AG09309 (cell line): Measurements from ENCODE around the gene LRRIQ1.

Experiments used
- DNase-seq: peaks from one replicate; pipeline ENCODE4 v3.0.0-alpha.2; 2010; ENCODE audit warnings: low read depth
- H3K4me3 ChIP-seq: 2 replicates; pipeline ENCODE4 v1.5.1; 2011; ENCODE audit warnings: mild to moderate bottlenecking, low read depth, low read length, moderate library complexity; ENCODE audit not compliant: control insufficient read depth
- TF ChIP-seq, protein P1 (sequence below): IDR thresholded peaks from 2 replicates; pipeline ENCODE4 v1.5.1; 2011; ENCODE audit warnings: mild to moderate bottlenecking, low read depth, low read length, inconsistent platforms; ENCODE audit not compliant: insufficient read depth, control insufficient read depth; ENCODE audit errors: missing control alignments

Gene LRRIQ1

DNA sequence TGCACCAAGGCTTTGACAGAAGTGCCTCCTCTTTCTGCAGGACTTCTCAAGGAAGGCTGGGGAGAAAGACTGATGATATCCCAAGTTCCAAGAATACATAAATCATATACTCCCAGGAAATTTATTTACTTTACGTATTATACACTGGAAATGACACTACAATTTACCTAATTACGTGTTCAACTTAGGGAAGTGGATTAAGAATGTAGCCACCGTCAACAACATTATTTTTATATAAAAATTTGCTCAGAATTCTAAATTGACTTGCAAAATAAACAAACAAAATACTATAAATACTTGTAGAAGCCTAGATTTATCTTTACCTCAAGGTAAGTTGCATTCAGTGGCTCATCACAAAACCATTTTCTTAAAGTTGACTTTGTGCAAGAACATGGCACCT, 19.0 kb upstream of the LRRIQ1 start:
- TF ChIP-seq, protein P1, sequence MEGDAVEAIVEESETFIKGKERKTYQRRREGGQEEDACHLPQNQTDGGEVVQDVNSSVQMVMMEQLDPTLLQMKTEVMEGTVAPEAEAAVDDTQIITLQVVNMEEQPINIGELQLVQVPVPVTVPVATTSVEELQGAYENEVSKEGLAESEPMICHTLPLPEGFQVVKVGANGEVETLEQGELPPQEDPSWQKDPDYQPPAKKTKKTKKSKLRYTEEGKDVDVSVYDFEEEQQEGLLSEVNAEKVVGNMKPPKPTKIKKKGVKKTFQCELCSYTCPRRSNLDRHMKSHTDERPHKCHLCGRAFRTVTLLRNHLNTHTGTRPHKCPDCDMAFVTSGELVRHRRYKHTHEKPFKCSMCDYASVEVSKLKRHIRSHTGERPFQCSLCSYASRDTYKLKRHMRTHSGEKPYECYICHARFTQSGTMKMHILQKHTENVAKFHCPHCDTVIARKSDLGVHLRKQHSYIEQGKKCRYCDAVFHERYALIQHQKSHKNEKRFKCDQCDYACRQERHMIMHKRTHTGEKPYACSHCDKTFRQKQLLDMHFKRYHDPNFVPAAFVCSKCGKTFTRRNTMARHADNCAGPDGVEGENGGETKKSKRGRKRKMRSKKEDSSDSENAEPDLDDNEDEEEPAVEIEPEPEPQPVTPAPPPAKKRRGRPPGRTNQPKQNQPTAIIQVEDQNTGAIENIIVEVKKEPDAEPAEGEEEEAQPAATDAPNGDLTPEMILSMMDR: no peak
- DNase-seq: no peak
- no peak overlapping the region for H3K4me3 ChIP-seq

DNA sequence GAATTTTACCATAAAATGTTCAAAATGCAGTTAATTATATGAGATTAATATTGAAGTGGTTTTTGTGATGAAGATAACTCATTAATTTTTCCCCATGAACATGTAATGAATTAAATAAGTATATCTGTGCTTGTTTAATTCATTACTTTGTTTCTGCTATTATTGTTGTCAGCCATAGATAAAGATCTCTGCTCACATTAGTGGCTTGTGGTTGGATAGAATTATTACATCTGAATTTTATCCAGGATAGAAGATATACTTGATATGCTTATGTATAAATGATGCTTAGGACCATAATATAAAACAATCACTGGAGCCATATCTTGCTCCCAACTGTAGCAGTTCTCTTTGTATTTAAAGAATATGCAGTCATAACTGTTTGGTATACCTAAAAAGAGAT, 18.5 kb upstream of the LRRIQ1 start:
- no peak for DNase-seq

DNA sequence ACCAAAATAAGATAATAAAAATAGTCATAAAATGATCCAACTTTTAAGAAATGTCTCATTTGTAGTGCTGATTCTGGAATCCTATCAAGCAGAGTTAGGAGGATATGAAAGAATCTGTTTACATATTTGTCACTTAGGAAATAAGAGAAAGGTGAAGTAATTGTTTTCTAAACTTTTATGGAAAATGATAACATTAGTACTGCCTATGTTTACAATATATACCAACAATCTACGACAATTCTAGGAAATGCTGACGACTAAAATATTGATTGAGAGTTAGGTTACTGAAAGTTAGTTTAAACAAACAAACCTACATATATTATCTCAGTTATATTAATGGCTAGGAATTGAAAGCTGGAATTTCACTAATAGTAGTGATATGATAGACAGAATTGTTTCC, 18.1 kb upstream of the LRRIQ1 start:
- TF ChIP-seq, protein P1: no peak
- DNase-seq: no peak

More for the DNA sequence above, 18.5 kb upstream of the LRRIQ1 start:
- H3K4me3 ChIP-seq: no peak overlapping the region
- TF ChIP-seq, protein P1: no peak

DNA sequence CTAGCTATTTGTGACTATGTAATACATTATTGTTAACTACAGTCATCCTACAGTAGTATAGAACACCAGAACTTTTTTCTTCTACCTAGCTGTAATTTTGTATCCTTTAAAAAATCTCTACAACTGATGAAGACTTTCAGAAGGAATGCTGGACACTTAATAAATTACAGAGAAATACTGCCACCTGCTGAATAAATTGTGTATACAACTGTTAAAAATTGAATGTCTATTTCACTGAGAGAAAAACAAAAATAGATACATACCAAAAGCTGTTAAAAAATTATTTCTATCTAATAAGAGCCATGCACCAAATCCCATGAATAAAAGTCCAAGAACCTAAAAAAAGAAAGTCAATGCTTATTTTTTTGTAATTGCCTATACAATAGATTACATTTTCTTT, 6.7 kb upstream of the LRRIQ1 start:
- TF ChIP-seq, protein P1: peak; percentile 25
- H3K4me3 ChIP-seq: no peak overlapping the region
- DNase-seq: no peak

More for the DNA sequence above, 18.1 kb upstream of the LRRIQ1 start:
- no peak overlapping the region for H3K4me3 ChIP-seq

DNA sequence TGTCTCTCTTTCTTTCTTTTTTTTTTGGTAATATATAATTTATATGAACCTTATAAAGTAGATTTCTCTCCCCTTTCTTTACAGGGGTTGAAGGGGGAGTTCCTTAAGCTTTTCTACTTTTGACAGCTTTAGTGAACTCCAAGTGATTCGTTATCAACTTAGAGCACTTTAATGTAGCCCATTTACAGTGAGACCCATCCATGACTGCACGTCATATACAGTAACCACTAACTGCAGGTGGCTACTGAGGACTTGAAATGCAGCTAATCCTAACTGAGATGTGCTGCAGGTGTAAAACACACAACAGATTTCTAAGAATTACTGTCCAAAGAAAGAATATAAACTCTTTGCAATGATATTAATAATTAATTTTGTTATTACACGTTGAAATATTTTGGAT, 582 bp downstream of the LRRIQ1 start:
- TF ChIP-seq, protein P1: no peak
- H3K4me3 ChIP-seq: peak overlapping the region; percentile 58
- no peak for DNase-seq

DNA sequence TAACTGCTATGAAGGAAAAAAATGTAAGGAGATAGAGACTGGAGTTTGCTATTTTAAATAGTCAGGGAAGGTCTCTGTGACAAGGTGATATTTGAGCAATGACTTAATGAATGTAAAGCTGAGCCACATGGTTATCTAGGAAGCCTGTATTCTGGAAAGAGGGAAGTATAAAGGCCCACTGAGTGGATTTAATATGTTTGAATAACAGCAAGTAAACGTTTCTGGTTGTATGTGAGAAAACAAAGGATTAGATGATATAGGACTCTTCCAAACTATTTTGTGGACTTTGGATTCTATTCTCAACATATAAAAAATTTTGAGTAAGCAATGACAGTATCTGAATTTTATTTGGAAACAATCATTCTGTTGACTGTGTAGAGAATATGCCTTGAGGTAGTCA, 5.2 kb downstream of the LRRIQ1 start:
- H3K4me3 ChIP-seq: no peak overlapping the region
- no peak for DNase-seq

More for the DNA sequence above, 5.2 kb downstream of the LRRIQ1 start:
- TF ChIP-seq, protein P1: no peak
